Stomach smooth muscle (tissue), 2 donors: ENCODE measurements around the gene SHFL.

Source experiments
- H3K27ac ChIP-seq: one replicate; pipeline ENCODE4 v1.7.0; 2013; ENCODE audit warnings: mild to moderate bottlenecking, low read length, inconsistent platforms
- H3K27me3 ChIP-seq, 2 donors: one replicate each; pipeline ENCODE4 v1.7.0; 2013; ENCODE audit warnings: low read length in 2 of 2; ENCODE audit not compliant: insufficient read depth in 2 of 2, control insufficient read depth in 1 of 2
- H3K36me3 ChIP-seq, 2 donors: one replicate each; pipeline ENCODE4 v1.7.0; 2013; ENCODE audit warnings: low read length in 2 of 2; ENCODE audit not compliant: control insufficient read depth in 2 of 2, insufficient read depth in 2 of 2
- H3K4me1 ChIP-seq: one replicate; pipeline ENCODE4 v1.7.0; 2013; ENCODE audit warnings: low read length; ENCODE audit not compliant: control insufficient read depth, insufficient read depth
- H3K4me3 ChIP-seq, 2 donors: one replicate each; pipeline ENCODE4 v1.7.0; 2013; ENCODE audit warnings: low read length in 2 of 2
- H3K9ac ChIP-seq, 2 donors: one replicate each; pipeline ENCODE4 v1.7.0; 2013; ENCODE audit warnings: low read length in 2 of 2, mild to moderate bottlenecking in 1 of 2
- H3K9me3 ChIP-seq, 2 donors: one replicate each; pipeline ENCODE4 v1.7.0; 2013; ENCODE audit warnings: low read length in 2 of 2; ENCODE audit not compliant: control insufficient read depth in 2 of 2
- donor health status: healthy.
- donor health status: Pancreatic carcinoma.

Gene SHFL

GRCh38 chr19:10135551-10136334 lies 49.6 kb downstream of the SHFL start:
- no peaks in the 10 kb centered on the region for H3K9me3 ChIP-seq
- H3K27ac ChIP-seq, result no peak overlapping the region
- no peak overlapping the region for H3K9ac ChIP-seq
- no peak overlapping the region for H3K4me3 ChIP-seq
- H3K36me3 ChIP-seq, result peaks cover 12 to 48% of the 10 kb centered on the region in 2 donors
- no peaks in the 10 kb centered on the region for H3K27me3 ChIP-seq
- H3K4me1 ChIP-seq, result no peaks in the 10 kb centered on the region

- Histone ChIP-seq H3K27ac (no peak overlapping the region), H3K4me1 (no peaks in the 10 kb centered on the region), H3K4me3 (no peak overlapping the region), H3K36me3 (peaks cover 19 to 59% of the 10 kb centered on the region in 2 donors), H3K9ac (no peak overlapping the region), H3K27me3 (no peaks in the 10 kb centered on the region), H3K9me3 (no peaks in the 10 kb centered on the region)
Observed at GRCh38 chr19:10136936-10137335, 50.8 kb downstream of the SHFL start.

- no peak overlapping the region for H3K4me3 ChIP-seq
- H3K4me1 ChIP-seq, result no peaks in the 10 kb centered on the region
- H3K36me3 ChIP-seq, result peaks cover 27 to 62% of the 10 kb centered on the region in 2 donors
- no peaks in the 10 kb centered on the region for H3K27me3 ChIP-seq
- H3K9me3 ChIP-seq, result no peaks in the 10 kb centered on the region
- no peak overlapping the region for H3K27ac ChIP-seq
- no peak overlapping the region for H3K9ac ChIP-seq
Observed at GRCh38 chr19:10137751-10138682, 51.9 kb downstream of the SHFL start.

GRCh38 chr19:10138879-10139795 lies 53.0 kb downstream of the SHFL start:
- Histone ChIP-seq H3K36me3 (peaks cover 34 to 63% of the 10 kb centered on the region in 2 donors), H3K27ac (no peak overlapping the region)

GRCh38 chr19:10139952-10140351 lies 53.8 kb downstream of the SHFL start:
- Histone ChIP-seq H3K27me3 (no peaks in the 10 kb centered on the region), H3K4me1 (no peaks in the 10 kb centered on the region), H3K9ac (no peak overlapping the region), H3K9me3 (no peaks in the 10 kb centered on the region), H3K36me3 (peaks cover 38 to 67% of the 10 kb centered on the region in 2 donors), H3K27ac (no peak overlapping the region), H3K4me3 (no peak overlapping the region)

More at GRCh38 chr19:10138879-10139795, 53.0 kb downstream of the SHFL start:
- Histone ChIP-seq H3K27me3 (no peaks in the 10 kb centered on the region), H3K4me3 (no peak overlapping the region), H3K4me1 (no peaks in the 10 kb centered on the region), H3K9ac (no peak overlapping the region), H3K9me3 (no peaks in the 10 kb centered on the region)

GRCh38 chr19:10141479-10141878 lies 55.4 kb downstream of the SHFL start:
- no peak overlapping the region for H3K27ac ChIP-seq
- peaks cover 39 to 72% of the 10 kb centered on the region in 2 donors for H3K36me3 ChIP-seq
- H3K27me3 ChIP-seq, result no peaks in the 10 kb centered on the region
- no peak overlapping the region for H3K9ac ChIP-seq
- H3K4me3 ChIP-seq, result no peak overlapping the region
- no peaks in the 10 kb centered on the region for H3K9me3 ChIP-seq
- no peaks in the 10 kb centered on the region for H3K4me1 ChIP-seq

- Histone ChIP-seq H3K4me1 (no peaks in the 10 kb centered on the region), H3K9me3 (no peaks in the 10 kb centered on the region), H3K36me3 (peaks cover 37 to 74% of the 10 kb centered on the region in 2 donors), H3K27ac (no peak overlapping the region), H3K27me3 (no peaks in the 10 kb centered on the region), H3K4me3 (no peak overlapping the region), H3K9ac (no peak overlapping the region)
Observed at GRCh38 chr19:10141973-10142372, 55.9 kb downstream of the SHFL start.
